Prostate gland (tissue), 2 donors: ENCODE data around the gene TRIM56. TPM values are rescaled to one million over a fixed set of nuclear protein-coding genes. Genes with fewer than 3 reads are reported as not detected.

ENCODE experiments used
- DNase-seq: peaks from one replicate; pipeline ENCODE4 v3.0.0-alpha.2; 2019; ENCODE audit warnings: low spot score
- H3K27ac ChIP-seq, 2 donors: fragments of 200-600 bp; sonication (generic); 2 replicates each; pipeline ENCODE4 v1.5.1; 2017 to 2019
- H3K27me3 ChIP-seq: fragments of 200-600 bp; sonication (generic); replicated peaks from 2 replicates; pipeline ENCODE4 v1.5.1; 2019; ENCODE audit not compliant: insufficient read depth
- H3K36me3 ChIP-seq, 2 donors: fragments of 200-600 bp; sonication (generic); 1 replicate in 1 of 2; 2 replicates in 1 of 2; pipeline versions ENCODE4 v1.5.1 to v1.8.1; 2017 to 2019
- H3K4me1 ChIP-seq: fragments of 200-600 bp; sonication (generic); replicated peaks from 2 replicates; pipeline ENCODE4 v1.5.1; 2019
- H3K4me3 ChIP-seq, 2 donors: fragments of 200-600 bp; sonication (generic); 2 replicates each; pipeline ENCODE4 v1.5.1; 2017 to 2019
- H3K9me3 ChIP-seq: fragments of 200-600 bp; sonication (generic); 2 replicates; pipeline ENCODE4 v1.5.1; 2017
- CTCF ChIP-seq, 4 experiments: fragments of 200-600 bp in 2 of 4; fragments of 450-650 bp in 2 of 4; sonication (generic) in 2 of 4; IDR thresholded peaks; 1 replicate in 3 of 4; 2 replicates in 1 of 4; pipeline ENCODE4 v1.5.1; 2016 to 2019; ENCODE audit warnings: antibody characterized with exemption in 4 of 4, mild to moderate bottlenecking in 2 of 4, moderate library complexity in 2 of 4
- POLR2A ChIP-seq: fragments of 450-650 bp; IDR thresholded peaks from one replicate; pipeline ENCODE4 v1.6.1; 2016; ENCODE audit warnings: antibody characterized with exemption, mild to moderate bottlenecking
- POLR2AphosphoS5 ChIP-seq: sonication (generic); formaldehyde crosslinking; IDR thresholded peaks from one replicate; pipeline ENCODE4 v1.6.1; 2017; ENCODE audit warnings: antibody characterized with exemption
- WGBS: methylation state at CpG from one replicate; pipeline ENCODE4 v1.1.5; 2018; 5-methylcytosine and 5-hydroxymethylcytosine counted together
- intact Hi-C: fragments of 100-400 bp; cut with DNase I; formaldehyde crosslinking; loops from one replicate; pipeline ENCODE4 v1.14.2; 2022
- total RNA-seq, 2 donors: library from RNA; depleted of rRNA; stranded (reverse); fragments of >200 nt; gene quantifications; one replicate each; pipeline ENCODE4 v1.1.0, GENCODE V29; 2016

Gene TRIM56
- total RNA-seq, 2 donors from 2014 or later, result 32.0 to 36.1 TPM

- WGBS, result 73% methylated on average over 4 of the region's 4 CpGs
- no peak for DNase-seq
- no peaks in the 10 kb centered on the region for H3K4me1 ChIP-seq
- H3K27ac ChIP-seq, result no peak overlapping the region
- H3K4me3 ChIP-seq, result no peak overlapping the region
- intact Hi-C loops, result loop anchor here (2.0 kb wide), 1 partner anchor 45 kb away; no protein-coding TSS in a partner anchor
- no peaks in the 10 kb centered on the region for H3K27me3 ChIP-seq
- no peaks in the 10 kb centered on the region for H3K9me3 ChIP-seq
- no peaks in the 10 kb centered on the region for H3K36me3 ChIP-seq
- TF ChIP-seq CTCF (IDR thresholded peaks at IDR 0.05) (no peak), POLR2AphosphoS5 (no peak), POLR2A (no peak)
Measured at GRCh38 chr7:101093906-101094305, 8.6 kb downstream of the TRIM56 start.

- Histone ChIP-seq H3K27ac (no peak overlapping the region), H3K9me3 (no peaks in the 10 kb centered on the region), H3K27me3 (no peaks in the 10 kb centered on the region), H3K36me3 (no peaks in the 10 kb centered on the region), H3K4me1 (no peaks in the 10 kb centered on the region), H3K4me3 (no peak overlapping the region)
- 59% methylated on average over 9 of the region's 9 CpGs for WGBS
- DNase-seq, result no peak
- no peak for TF ChIP-seq POLR2A
- no peak for TF ChIP-seq POLR2AphosphoS5
- no peak for TF ChIP-seq CTCF (IDR thresholded peaks at IDR 0.05)
- intact Hi-C loops, result loop anchor here (2.0 kb wide), 1 partner anchor 44 kb away; no protein-coding TSS in a partner anchor
Measured at GRCh38 chr7:101094376-101094775, 9.1 kb downstream of the TRIM56 start.

GRCh38 chr7:101094791-101095375 is 9.6 kb downstream of the TRIM56 start:
- H3K27me3 ChIP-seq, result no peaks in the 10 kb centered on the region
- H3K9me3 ChIP-seq, result no peaks in the 10 kb centered on the region
- 50% methylated on average over 11 of the region's 12 CpGs for WGBS
- H3K4me1 ChIP-seq, result no peaks in the 10 kb centered on the region
- peak in 3 of 4 experiments; percentile 28 to 45 (median 35) for TF ChIP-seq CTCF (IDR thresholded peaks at IDR 0.05)
- no peak for TF ChIP-seq POLR2A
- intact Hi-C loops, result loop anchor here (2.0 kb wide), 1 partner anchor 44 kb away; no protein-coding TSS in a partner anchor
- no peak overlapping the region for H3K4me3 ChIP-seq
- H3K27ac ChIP-seq, result no peak overlapping the region
- DNase-seq, result no peak
- no peaks in the 10 kb centered on the region for H3K36me3 ChIP-seq

- no peak for TF ChIP-seq POLR2A
- no peak for TF ChIP-seq POLR2AphosphoS5
- TF ChIP-seq CTCF (IDR thresholded peaks at IDR 0.05), result no peak
- intact Hi-C loops, result no loop called here
Measured at GRCh38 chr7:101096331-101096956, 11.2 kb downstream of the TRIM56 start.

GRCh38 chr7:101096957-101097347 is 11.7 kb downstream of the TRIM56 start:
- 90% methylated on average over 5 of the region's 5 CpGs for WGBS
- TF ChIP-seq POLR2A (no peak), CTCF (IDR thresholded peaks at IDR 0.05) (no peak), POLR2AphosphoS5 (no peak)
- intact Hi-C loops, result no loop called here
- H3K36me3 ChIP-seq, result no peaks in the 10 kb centered on the region
- no peak overlapping the region for H3K27ac ChIP-seq
- no peak for DNase-seq
- H3K27me3 ChIP-seq, result no peaks in the 10 kb centered on the region
- H3K4me1 ChIP-seq, result no peaks in the 10 kb centered on the region
- no peaks in the 10 kb centered on the region for H3K9me3 ChIP-seq
- no peak overlapping the region for H3K4me3 ChIP-seq

More at GRCh38 chr7:101096331-101096956, 11.2 kb downstream of the TRIM56 start:
- no peaks in the 10 kb centered on the region for H3K4me1 ChIP-seq
- no peak overlapping the region for H3K4me3 ChIP-seq
- 57% methylated on average over 6 of the region's 6 CpGs for WGBS
- DNase-seq, result no peak
- H3K9me3 ChIP-seq, result no peaks in the 10 kb centered on the region
- H3K27ac ChIP-seq, result no peak overlapping the region
- no peaks in the 10 kb centered on the region for H3K36me3 ChIP-seq
- no peaks in the 10 kb centered on the region for H3K27me3 ChIP-seq
